Activated gamma-delta T cell (primary cell): ENCODE results near the gene SMIM22.
A peak's percentile ranks its signal among the peaks of the same experiment; 100 is the strongest.

Experiments
- DNase-seq: peaks from one replicate; lab custom pipeline; 2025; lab: John Stamatoyannopoulos, UW
- total RNA-seq, 2 donors: gene quantifications; one replicate each; lab custom pipeline; 2026; lab: John Stamatoyannopoulos, UW

SMIM22 gene
- 0 reads per million in 2 donors for total RNA-seq

DNA sequence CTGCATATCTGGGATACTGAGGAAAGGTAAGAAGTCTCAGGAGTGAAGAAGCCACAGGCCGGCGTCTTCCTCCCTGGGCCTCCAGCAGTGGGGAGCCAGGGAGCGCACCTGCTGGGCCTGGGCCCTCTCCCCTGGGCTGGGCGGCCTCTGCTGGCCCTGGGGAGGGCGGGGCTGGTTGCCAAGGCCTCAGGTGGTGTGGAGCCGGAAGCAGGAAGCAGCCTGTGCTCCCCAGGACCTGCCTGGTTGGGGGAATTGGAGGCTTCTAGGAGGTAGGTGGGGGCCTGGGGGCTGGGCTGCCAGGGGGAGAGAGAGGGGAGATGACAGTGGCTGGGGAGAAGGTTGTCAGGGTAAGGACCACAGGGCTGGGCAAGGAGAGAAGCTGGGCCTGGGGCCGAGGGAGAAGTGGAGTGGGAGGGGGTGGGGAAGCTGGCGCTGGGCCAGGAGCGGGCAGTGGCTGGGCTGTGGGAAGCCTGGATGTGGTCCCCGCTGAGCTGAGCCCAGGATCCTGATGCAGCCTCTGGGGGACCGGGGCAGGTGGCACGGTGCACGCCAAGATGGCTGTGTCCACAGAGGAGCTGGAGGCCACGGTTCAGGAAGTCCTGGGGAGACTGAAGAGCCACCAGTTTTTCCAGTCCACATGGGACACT, at the start of gene SMIM22:
Gene SMIM22 (plus strand): TSS at position 189 of the 647 bp plus-strand sequence. CDS start 366 bp downstream, at position 555.
- DNase-seq = no peak

GRCh38 chr16:4746215-4746614, 49.0 kb upstream of the SMIM22 start:
- DNase-seq = no peak

- no peak for DNase-seq
Measured at GRCh38 chr16:4746991-4747574, 48.1 kb upstream of the SMIM22 start.

DNA sequence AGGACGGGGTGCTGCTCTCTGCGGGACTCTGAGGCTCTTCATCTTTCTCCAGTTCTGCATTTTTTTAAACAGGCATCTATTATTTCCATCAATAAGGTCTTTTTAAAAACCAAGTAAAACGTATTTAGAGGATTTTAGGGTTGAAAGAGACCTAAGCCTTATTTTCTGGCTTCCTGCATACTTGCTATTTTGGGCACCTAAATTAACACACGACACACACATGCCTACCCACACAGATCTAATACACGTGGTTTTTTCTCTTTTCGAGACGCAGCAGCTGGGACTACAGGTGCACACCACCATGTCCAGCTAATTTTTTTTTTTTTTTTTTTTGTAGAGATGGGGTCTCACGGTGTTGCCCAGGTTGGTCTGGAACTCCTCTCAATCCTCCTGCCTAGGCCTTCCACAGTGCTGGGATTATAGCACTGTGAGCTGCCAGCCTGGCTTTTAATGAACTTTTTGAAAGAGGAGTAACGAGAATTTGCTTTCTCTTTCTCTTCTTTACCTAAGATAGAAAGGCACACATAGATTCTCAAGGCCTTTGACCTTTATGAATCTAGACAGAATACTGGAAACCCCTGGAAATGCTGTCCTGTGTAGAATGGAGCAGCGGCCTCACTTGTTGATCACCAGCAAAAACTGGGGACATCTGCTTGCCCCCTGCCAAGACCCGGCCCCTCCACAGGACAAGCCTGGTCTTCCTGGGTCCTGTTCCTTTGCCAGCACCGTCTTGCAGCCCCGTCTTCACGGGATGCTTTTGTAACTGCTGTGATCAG, 47.1 kb upstream of the SMIM22 start:
- DNase-seq = no peak

GRCh38 chr16:4748682-4749411, 46.3 kb upstream of the SMIM22 start:
- no peak for DNase-seq

DNA sequence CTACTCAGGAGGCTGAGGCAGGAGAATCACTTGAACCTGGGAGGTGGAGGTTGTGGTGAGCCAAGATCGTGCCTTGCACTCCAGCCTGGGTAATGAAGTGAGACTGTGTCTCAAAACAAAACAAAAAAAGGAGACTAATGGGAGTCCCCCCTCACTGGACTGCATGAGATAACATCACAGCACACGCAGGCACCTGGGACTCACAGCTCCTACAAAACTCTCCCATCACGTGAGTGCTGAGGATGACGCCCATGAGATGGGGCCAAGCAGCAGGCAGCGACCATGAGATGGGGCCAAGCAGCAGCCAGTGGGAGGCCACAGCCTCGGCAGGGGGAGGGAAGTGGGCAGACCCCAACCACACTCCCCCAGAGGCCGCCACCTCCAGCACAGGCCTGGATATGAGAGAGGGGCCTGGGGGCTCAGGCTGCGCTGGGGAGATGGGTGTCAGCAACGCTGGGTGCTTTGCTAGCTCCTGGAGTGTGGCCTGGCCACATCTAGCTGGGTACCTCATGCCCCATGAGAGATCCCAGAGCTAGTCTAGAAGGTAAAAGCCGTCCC, 45.4 kb upstream of the SMIM22 start:
- DNase-seq = no peak

- no peak for DNase-seq
Measured at GRCh38 chr16:4750896-4751295, 44.3 kb upstream of the SMIM22 start.

DNA sequence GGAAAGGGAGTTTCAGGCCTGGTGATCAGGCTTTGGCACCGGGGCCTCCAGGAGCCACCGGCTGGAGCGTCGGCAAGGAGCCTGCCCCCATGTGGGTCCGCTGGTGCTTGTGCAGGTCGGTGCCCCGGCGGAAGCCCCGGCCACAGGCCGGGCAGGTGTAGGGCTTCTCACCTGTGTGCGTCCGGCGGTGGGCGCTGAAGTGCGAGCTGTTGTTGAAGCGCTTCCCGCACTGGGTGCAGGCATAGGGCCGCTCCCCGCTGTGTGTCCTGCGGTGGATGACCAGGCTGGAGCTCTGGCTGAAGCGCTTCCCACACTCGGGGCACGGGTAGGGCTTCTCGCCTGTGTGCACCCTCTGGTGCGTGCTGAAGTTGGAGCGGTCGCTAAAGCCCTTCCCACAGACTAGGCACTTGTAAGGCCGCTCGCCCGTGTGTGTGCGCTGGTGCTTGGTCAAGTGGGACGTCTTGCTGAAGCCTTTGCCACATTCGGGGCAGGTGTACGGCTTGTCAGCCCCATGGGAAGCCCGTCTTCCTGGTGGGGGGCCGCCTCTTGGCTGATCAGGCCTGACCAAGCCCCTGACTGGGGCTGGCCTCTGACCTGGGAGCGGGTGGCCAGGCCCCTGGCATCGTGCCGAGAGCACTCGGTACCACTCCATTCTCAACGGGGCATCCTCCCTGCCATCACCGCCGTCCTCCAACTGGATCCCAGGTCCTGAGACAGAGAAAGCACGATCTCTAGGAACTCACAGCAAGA, 42.6 kb upstream of the SMIM22 start:
- no peak for DNase-seq

- no peak for DNase-seq
Measured at GRCh38 chr16:4753227-4753626, 41.9 kb upstream of the SMIM22 start.

DNA sequence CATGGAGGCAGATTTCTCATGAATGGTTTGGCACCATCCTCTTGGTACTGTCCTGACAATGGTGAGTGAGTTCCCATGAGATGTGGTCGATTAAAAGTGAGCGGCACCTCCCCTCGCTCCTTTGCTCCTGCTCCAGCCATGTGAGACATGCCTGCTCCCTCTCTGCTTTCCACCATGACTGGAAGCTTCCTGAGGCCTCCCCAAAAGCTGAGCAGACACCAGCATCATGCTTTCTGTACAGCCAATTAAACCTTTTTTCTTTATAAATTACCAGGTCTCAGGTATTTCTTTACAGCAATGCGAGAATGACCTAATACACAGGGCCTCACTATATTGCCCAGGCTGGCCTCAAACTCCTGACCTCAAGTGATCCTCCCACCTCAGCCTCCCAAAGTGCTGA, 40.3 kb upstream of the SMIM22 start:
- DNase-seq = no peak

- no peak for DNase-seq
Measured at GRCh38 chr16:4755687-4756086, 39.5 kb upstream of the SMIM22 start.

DNA sequence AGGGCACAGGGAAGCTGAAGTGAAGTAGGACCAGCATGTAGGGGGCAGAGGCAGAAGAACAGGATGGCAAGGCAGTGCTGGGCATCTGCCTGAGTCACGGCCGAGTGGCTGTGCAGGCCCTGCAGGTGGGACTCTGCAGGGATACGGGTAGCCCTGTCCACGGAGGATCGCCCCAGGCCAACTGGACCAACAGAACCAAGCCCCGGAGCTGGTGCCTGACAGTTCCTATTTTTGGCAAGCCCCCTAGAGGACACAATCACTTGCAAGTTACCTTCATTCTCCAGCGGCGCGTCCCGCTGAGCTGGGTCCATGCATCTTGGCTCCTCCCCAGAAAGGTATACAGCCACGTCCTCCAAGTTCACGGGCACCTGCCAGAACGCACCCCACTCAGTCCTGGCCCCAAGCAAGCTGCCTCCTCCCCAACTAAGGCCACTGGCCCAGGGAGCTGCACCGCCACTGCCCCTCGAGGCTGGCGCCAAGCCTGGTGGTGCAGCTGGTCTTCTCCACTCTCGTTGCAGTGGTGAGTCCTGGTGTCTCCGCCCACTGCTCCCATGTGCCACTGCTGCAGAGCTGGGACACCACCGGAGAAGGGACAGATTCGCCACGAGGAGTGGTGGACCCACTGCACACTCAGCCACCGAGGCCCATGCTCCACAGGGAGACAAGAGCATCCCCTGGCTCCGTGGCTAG, 34.8 kb upstream of the SMIM22 start:
- DNase-seq = no peak

GRCh38 chr16:4762205-4762604, 33.0 kb upstream of the SMIM22 start:
- DNase-seq = no peak

DNA sequence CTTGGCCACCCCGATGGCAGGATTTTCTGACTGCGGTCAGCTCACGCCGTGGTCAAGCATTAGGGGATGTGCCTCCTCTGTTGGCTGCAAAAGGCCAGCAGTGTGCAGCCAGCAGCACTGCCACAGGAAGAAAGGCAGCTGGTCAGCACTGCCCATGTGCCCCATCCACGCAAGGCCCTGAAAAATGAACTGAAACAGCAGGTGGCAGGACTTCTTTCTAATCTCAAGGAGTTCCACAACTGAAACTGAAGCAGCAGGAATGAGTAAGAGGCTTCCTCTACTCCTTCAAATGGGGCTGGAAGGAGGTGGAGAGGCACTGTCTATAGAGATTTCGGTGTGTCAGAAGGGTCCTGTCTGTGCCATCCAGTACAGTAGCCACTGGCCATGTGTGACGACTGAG, 31.4 kb upstream of the SMIM22 start:
- no peak for DNase-seq

GRCh38 chr16:4765511-4766474, 29.4 kb upstream of the SMIM22 start:
- DNase-seq = no peak

- peak; percentile 90 for DNase-seq
Measured at GRCh38 chr16:4766875-4767628, 28.1 kb upstream of the SMIM22 start, which contains the start of gene ZNF500. Gene ZNF500 (minus strand): TSS chr16:4767162. CDS start chr16:4765978, 1,184 bp downstream.

DNA sequence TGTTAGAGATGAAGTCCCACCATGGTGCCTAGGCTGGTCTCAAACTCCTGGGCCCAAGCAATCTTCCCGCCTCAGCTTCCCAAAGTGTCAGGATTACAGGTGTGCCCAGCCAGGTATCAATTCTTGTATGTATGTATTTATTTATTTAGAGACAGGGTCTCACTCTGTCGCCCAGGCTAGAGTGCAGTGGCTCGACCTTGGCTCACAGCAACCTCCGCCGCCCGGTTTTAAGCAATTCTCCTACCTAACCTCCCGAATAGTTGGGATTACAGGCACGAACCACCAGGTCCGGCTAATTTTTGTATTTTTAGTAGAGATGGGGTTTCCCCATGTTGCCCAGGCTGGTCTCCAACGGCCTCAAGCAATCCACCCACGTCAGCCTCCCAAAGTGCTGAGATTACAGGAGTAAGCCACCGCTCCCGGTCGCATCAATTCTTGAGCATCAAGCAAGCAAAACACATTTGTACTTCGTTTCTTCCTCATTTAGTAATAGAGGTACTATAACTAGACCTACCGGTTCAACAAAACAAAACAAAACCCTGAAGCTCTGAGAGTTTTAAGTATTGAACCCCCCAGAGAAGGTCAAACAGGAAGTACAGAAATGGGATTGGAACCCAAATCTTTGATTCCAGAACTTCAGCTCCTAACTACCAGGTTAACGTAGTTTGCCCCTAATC, 27.2 kb upstream of the SMIM22 start:
- DNase-seq = no peak
